GDM1 (cell line): Measurements from ENCODE around the gene MAP3K12.
"Not testable (repeated sequence)": the region's sequence is repeated elsewhere in the genome, so short reads cannot be mapped to it uniquely, and the experiment has no call there.

Source experiments
- DNase-seq: peaks from one replicate; lab custom pipeline; 2025; lab: John Stamatoyannopoulos, UW

Gene MAP3K12

DNA sequence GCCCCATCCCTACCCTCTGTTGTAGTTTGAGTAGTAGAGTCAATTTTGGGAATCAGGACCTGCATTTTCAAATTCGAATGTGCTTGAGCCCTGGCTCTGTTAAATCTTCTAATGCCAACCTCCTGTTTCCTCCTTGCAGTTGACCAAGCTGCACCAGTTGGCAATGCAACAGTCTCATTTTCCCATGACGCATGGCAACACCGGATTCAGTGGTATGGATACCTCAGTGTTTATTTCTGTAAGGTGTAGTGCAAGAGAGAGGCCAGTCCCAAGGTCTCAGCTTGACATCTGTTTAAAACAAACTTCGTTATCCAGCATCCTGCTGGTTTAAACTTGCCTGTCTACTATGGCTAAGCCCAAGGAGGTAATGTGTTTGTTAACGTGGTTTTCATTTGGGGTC is 32.2 kb downstream of the MAP3K12 start:
- no peak for DNase-seq

DNA sequence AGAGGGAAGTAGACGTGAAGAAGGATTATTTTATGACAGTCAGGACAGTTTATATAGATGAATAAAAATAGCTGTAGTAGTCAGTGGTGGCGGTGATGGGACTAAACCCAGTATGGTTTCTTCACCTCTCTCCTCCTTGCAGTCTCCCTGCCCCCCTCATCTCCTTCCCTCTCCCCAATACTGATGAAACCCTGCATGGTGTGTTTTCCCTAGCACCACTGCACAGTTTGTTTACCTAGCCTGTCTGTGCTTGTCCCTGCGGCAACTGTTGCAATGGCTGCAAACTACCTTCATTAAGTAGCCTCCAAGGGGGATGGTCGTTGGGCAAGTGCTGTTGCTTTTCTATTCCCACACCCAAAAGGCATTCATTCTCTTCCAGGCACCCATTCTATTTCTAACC is 32.6 kb downstream of the MAP3K12 start:
- no peak for DNase-seq

DNA sequence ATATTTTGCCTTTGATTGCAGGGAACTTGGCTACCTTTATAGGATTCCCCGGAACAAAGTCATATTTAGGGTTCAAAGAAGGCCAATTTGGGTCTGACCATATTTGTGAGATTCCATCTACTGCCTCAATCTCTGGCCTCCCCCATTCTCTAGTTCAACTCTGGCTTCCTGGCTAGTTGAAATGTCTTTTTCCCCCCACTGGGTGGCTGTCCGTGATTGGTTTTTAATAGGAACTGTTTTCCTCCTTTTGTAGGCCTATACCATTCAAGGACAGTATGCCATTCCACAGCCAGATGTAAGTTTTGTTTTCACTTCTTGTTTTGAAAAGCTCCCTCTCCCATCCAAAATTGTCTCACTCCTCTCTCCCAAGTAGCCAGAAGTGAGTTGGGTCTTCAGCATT is 33.6 kb downstream of the MAP3K12 start:
- no peak for DNase-seq

DNA sequence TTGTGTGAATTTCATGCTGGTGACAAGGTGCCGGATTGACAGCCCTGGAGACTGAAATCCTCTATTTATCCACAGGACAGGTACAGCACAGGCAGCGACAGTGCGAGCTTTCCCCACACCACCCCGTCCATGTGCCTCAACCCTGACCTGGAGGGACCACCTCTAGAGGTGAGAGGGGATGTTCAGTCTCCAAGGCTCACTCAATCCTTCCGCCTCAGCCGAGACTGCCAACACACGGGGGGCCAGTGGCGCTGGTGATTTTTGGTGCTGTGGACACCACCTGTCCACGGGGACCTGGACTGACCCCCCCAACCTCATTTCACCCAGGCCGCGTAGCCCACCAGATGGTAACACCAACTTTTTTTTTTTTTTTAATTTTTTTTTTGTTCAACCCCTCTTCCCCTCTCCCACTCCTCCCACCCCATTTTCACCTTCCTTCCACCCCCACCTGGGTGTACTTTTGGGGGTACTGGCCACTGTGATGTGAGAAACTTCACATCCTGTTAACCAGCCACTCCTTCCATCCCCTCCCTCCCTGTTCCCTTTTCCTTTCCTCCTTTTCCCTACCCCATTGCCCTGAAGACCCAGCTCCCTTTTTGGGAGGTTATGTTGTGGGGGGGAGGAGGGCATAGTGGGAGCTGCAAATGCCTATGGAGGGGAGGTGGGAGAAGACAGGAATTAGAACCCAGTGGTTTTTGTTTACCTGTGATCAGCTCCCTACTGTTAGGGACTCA is 34.4 kb downstream of the MAP3K12 start:
- no peak for DNase-seq

DNA sequence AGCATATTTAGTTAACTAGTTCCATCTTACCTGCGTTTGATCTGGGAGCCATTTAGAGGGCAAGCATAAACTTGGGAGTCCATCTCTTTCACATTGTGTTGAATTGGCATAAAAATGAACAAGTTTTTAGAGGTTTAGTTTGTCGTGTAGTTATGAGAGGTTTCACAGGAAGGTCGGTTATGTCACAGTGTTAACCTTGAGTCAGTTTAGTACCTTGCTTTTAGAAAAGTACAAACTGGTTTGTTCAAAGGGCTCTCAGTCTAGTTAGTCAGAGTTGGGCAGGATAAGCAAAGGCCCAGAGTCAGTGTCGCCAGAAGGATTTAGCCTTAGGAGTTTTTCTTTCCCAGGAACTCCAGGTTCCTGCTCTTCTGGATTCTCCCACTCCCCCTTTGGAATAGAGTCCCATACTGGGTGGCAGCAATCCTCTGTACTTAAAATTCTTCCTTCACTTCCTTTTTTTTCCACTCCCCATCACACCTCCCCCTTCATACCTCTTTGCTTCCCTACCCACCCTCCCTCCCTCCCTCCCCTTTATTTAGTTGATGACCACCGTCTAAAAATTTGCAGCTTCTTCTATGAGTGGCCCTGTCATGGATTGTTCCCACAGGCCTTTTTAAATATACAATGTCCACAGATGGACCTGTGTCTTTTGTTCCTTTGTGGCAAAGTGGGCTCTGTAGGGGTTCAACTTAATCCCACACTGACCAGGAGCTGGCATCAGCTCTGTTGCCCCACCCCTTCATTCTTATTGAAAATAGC is 35.3 kb downstream of the MAP3K12 start:
- DNase-seq, result no peak

DNA sequence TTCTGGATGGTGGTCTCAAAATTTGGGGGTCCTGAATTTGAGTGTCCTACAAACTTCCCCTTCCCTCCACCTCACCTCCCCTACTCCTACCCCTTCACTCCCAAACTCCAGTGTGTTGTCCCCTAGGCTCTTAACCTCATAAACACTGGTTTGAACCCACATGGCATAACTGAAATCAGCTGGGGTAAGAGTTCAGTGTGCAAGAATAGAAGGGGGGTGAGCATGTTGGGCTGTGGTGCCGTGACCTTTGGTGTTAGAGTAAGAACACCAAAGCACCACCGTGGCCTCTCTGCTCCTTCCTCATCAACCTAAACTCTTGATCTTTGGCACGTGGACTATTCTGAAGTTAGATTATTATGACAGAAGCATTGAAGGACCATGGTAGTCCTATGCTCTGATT is 36.3 kb downstream of the MAP3K12 start:
- DNase-seq, result no peak

DNA sequence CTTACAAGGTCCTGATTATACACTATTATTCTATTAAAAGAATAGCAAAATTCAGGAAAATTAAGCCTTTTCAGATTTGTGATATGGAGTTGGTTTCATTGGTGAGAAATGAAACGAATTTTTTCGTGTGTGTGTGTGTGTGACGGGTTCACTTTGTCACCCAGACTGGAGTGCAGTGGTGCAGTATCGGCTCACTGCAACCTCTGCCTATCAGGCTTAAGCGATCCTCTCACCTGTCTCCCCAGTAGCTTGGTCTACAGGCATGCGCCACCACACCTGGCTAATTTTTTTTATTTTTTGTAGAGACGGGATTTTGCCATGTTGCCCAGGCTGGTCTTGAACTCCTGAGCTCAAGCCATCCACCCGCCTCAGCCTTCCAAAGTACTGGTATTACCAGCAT is 37.7 kb downstream of the MAP3K12 start:
- DNase-seq, result no peak

DNA sequence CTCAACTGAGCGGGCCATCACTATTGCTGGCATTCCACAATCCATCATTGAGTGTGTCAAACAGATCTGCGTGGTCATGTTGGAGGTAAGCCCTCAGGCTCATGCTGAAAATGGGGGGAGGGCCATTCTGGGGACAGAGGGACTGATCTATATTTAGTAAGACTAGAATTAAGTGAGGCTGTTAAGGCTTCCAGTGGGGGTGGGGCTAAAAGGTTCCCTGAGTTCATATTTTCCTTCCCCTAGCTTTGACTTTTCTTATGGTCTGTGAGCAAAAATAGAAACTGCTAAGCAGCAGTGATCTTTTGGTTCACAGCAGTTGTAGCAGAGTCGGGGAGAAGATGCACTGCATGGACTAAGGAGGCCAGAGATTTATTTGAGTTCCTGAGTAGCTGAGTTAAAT is 38.2 kb downstream of the MAP3K12 start:
- DNase-seq, result no peak

DNA sequence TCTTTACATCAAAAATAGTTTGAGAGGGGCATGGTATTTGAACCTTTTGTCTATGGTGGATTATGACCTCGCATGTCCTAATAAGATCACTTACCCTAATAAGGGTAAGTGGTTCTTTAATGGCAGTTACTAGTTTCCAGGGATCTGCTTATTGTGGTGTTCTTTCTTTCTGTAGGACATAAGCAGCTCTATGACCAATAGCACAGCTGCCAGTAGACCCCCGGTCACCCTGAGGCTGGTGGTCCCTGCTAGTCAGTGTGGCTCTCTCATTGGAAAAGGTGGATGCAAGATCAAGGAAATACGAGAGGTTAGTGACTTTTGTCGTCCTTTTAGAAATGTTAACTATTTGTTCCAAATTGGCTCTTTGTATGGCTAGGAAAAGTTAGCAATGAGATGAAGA is 40.2 kb downstream of the MAP3K12 start:
- DNase-seq, result no peak

DNA sequence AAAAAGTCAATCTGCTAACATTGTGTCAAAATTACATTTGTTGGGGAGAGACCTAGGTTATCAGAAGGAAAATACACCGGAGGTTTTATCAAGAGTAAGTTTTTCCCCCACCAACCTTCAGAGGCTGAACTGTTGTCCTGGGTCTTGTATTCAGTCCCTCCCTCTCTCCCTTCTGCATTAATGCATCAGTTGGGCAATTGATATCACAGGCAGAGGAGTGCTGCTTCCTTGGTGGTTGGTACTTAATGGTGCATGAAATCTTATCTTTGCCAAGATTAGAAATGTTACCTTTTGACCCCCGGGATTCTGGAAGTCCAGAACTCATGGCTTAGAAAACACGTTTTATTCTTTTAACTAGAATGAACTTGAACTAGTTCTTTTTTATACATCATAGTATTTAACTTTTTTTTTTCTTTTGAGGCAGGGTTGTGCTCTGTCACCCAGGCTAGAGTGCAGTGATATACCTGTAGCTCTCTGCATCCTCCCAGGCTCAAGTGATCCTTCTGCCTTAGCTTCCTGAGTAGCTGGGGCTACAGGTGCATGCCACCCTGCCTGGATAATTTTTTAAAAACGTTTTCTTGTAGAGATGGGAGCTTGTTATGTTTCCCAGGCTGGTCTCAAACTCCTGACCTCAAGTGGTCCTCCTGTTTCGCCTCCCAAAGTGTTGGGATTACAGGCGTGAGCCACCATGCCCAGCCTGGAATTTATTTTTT is 42.4 kb downstream of the MAP3K12 start:
- no peak for DNase-seq

DNA sequence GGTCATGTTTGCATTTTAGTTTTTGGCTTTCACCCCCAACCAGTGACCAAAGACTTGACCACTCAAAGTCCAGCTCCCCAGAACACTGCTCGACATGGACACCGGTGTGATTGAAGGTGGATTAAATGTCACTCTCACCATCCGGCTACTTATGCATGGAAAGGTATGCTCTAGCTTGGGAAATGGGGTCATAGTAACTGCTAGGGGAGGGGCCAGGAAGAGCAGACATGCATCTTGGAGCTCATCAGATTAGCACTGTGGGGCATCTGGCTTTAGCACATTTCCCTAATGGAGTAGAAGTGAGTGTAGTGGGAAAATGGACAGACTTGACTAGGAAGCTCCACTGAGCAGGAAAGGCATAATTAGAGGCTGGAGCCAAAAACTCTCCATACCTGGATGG is 44.6 kb downstream of the MAP3K12 start:
- DNase-seq, result no peak

DNA sequence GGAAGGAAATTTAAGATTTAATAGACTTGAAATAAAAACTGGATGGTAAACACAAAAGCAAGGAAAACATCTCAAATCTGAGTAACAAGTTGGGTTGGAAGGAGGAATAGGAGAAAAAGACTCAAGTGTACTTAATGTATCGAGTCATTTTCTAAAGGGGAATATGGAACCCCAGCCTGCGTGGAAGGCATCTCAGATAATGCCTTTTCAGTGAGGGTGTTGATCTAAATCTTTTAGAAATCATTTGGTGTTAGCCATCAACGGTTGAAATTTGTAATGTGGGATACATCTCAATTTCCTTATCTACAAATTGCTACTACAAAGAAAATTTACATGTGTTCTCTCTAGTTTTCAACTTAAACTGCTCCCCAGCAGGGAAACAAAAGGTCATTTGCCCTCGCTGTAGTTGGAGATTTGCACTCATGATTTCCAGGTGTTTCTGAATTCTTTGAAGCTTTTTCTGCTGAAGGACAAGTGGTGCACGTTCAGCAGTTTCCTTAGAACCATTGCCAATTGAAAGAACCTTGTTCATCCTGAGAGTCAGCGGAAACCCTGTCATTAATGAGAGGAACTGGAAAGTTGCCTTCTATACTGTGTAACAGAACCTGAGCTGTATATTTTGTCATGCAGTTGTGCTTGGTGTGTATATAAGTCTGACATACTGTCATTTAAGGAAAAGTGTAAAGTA is 45.2 kb downstream of the MAP3K12 start:
- no peak for DNase-seq

DNA sequence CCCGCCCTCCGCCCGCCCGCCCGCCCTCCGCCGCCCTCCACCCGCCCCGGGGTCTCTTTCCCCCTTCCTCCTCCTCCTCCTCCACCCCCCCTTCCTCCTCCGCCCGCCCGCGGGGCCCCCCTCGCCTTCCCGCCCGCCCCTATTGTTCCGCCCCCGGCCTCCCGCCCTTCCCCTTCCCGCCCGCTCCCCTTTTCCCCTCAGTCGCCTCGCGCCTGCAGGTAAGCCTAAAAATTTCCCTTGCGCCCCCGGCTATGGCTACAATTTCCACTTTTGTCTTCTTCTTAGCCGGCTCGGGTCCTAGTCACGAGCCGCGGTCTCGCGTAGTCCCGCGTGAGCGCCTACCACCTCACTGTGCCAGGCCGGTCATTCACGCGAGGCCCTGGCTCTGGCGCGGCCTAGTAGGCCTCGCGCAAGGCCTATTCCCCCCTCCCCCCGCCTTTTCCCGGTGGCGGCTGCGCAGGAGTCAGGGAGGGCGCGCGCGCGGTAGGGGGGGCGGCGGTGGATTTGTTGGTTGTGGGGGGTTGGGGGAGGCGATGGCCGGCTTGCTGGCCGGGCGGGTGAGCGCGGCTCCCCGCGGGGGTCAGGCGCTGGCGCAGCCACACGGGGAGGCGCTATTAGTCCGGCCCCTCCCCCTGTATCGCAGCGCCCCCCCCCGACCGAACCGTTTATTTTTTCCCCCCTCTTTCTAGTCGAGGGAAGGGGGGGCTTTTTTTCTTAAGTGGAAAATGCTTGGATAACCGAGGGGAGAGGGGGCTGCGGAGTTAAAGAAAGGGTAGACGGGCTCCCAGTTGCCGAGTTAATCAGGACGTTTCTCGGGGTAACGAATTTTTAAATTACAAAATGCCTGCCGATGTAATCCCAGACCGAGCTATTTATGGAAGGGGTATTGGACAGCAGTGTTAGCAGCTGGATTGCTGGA is 46.8 kb downstream of the MAP3K12 start:
- peak; percentile 70 for DNase-seq

DNA sequence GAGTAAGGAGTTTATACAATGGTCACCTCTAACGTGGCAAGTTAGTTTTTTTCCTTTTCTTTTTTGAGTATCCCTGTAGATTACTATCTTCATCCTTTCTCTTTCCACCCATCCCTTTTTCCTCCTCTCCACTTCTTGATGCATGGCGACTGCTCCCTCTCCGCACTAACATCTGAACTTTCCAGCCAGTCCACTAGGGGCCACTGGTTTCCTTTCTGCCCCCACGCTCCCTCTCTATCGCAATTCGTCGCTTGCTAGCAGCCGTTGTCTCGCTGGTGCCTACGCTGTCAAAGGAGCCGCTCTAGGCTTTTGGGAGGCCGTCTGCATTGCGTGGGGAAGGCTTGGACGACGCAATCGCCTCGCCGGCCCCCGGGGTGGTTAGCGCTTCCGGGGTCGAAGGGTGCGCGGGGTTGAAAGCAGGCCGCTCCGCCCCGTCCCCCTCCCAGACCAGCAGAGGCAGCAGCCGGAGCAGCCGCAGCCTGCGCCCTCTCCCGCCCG is 47.5 kb downstream of the MAP3K12 start, which contains the start of gene PCBP2:
Gene PCBP2, plus strand, starts transcription at position 442 of the 498 bp plus-strand sequence. CDS start 2,699 bp downstream, outside the sequence.
- peak; percentile 99 for DNase-seq

DNA sequence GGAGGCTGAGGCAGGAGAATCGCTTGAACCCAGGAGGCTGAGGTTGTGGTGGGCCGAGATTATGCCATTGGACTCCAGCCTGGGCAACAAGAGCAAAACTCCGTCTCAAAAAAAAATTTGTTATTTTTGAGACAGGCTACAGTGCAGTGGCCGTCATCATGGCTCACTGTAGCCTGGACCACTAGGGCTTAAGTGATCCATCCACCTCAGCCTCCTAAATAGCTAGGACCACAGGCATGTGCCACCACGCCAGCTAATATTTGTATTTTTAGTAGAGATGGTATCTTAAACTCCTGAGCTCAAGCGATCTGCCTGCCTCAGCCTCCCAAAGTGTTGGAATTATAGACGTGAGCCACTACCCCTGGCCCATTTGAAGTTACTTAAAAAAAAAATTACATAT is 48.3 kb downstream of the MAP3K12 start:
- no peak for DNase-seq

DNA sequence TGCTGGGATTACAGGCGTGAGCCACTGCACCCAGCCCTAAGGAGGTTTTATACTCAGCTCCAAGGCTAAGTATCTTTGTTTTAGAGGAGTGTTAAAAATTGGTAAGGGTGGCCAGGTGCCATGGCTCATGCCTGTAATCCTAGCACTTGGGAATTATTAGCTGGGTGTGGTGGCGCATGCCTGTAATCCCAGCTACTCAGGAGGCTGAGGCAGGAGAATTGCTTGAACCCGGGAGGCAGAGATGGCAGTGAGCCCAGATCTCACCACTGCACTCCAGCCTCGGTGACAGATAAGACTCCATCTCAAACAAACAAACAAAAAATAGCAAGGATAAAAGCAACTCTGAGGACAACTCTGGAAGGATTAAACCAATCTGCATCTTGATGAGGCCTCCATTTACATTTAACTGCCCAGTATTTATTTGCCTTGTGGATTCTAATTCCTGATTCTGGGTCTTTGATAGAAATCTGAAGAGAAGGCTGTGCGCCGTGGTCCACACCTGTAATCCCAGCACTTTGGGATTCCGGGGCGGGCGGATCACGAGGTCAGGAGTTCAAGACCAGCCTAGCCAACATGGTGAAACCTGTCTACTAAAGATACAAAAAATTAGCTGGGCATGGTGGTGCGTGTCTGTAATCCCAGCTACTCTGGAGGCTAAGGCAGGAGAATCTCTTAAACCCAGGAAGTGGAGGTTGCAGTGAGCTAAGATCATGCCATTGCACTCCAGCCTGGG is 54.5 kb downstream of the MAP3K12 start:
- not testable (repeated sequence) for DNase-seq

DNA sequence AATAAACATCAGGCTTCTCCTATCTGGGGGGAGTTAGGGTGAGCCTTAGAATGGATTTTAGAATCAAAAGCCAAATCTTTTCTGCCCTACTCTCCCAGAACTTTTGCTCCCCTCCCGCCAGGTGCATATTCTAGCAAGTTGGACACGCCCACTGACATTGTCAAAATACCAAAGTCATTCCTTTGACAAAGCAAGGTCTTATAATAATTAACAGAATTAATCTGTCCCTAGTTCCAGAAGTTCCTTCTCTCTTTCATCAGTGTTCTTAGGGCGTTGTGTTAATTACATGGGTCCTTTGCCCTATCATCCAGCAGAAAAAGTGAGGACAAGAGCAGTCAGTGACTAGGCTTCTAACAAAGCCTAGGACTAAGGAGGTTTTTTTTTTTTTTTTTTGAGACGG is 55.3 kb downstream of the MAP3K12 start:
- no peak for DNase-seq

DNA sequence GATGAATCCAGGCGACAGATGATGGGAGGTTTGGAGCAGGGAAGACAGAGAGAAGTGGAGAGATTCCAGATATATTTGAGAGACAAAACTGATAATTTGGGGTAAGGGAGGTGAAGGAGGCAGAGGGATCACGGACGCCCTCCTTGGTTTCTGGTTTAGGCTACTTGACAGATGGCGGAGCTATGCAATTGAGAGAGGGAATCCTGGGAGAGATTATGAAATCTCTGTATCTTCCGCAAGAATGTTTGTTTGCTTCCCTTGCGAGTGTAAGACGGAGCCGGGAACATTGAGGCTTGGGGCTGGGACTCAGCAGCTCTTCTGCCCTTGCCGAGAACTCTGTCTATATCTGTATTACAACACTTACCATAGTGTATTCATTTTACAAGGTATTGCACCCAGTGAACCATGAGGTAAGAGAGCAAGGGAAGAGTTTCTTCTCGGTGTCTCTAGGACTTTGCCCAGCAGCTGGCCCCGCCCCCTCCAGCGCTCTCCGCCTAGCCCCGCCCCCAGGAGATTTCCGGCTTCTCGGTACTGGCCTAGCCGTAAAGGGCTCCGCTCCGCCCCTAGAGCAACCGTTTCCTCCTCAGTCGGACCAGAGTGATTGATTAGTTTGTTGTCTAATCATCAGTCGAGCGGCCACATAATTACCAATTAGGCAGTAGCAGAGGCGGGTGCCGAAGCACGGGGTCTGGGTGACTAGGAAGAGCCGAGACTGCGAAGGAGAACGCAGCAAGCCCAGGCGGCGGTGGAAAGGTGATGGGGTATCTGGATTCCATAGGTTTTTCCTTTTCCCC is 58.0 kb downstream of the MAP3K12 start, which contains the start of gene PRR13:
Gene PRR13, plus strand, starts transcription at position 695 of the 794 bp plus-strand sequence. CDS start 981 bp downstream, outside the sequence.
- peak; percentile 96 for DNase-seq

DNA sequence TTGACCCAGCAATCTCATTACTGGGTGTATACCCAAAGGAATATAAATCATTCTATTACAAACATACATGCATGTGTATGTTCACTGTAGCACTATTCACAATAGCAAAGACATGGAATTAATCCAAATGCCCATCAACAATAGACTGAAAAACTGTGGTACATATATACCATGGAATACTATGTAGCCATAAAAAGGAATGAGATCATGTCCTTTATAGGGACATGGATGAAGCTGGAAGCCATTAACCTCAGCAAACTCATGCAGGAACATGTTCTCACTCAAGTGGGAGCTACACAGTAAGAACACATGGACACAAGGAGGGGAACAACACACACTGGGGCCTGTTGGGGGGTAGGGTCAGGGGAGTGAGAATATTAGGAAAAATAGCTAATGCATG is 59.7 kb downstream of the MAP3K12 start:
- DNase-seq, result not testable (repeated sequence)
